Fibroblast of lung (primary cell): ENCODE data around the gene MCHR2. TPM values are rescaled to one million over a fixed set of nuclear protein-coding genes. Genes with fewer than 3 reads are reported as not detected.

Experiments used
- DNase-seq, 2 donors: peaks; one replicate each; pipeline versions ENCODE4 v3.0.0 to v3.0.0-alpha.2; 2010; ENCODE audit warnings: low read depth in 2 of 2
- H2AFZ ChIP-seq: 2 replicates; pipeline ENCODE4 v1.5.1; 2012; ENCODE audit warnings: low read length, control low read depth, inconsistent platforms
- H3K27ac ChIP-seq: 2 replicates; pipeline ENCODE4 v1.5.1; 2011; ENCODE audit warnings: low read length, control low read depth; ENCODE audit not compliant: insufficient read depth
- H3K27me3 ChIP-seq: 2 replicates; pipeline ENCODE4 v1.5.1; 2011; ENCODE audit warnings: mild to moderate bottlenecking, low read length; ENCODE audit not compliant: control insufficient read depth, insufficient read depth
- H3K36me3 ChIP-seq: 2 replicates; pipeline ENCODE4 v1.5.1; 2011; ENCODE audit warnings: low read length; ENCODE audit not compliant: control insufficient read depth, insufficient read depth
- H3K4me1 ChIP-seq: 2 replicates; pipeline ENCODE4 v1.5.1; 2011; ENCODE audit warnings: low read length; ENCODE audit not compliant: control insufficient read depth, insufficient read depth; ENCODE audit errors: extremely low read depth
- H3K4me2 ChIP-seq: 2 replicates; pipeline ENCODE4 v1.5.1; 2011; ENCODE audit warnings: low read length, control low read depth; ENCODE audit not compliant: insufficient read depth; ENCODE audit errors: extremely low read depth
- H3K4me3 ChIP-seq, 4 experiments: fragments of 200-600 bp in 1 of 4; sonication (generic) in 1 of 4; replicated peaks in 1 of 4; 2 replicates each; pipeline ENCODE4 v1.5.1; 2011 to 2016; ENCODE audit warnings: low read length in 4 of 4, low read depth in 3 of 4, mild to moderate bottlenecking in 3 of 4, control low read depth in 2 of 4, inconsistent platforms in 1 of 4, mixed read lengths in 1 of 4; ENCODE audit not compliant: insufficient read depth in 1 of 4; ENCODE audit errors: control extremely low read depth in 1 of 4
- H3K79me2 ChIP-seq: 2 replicates; pipeline ENCODE4 v1.5.1; 2012; ENCODE audit warnings: mild to moderate bottlenecking, low read length, inconsistent platforms; ENCODE audit not compliant: control insufficient read depth, insufficient read depth
- H3K9ac ChIP-seq: 2 replicates; pipeline ENCODE4 v1.5.1; 2011; ENCODE audit warnings: mild to moderate bottlenecking, low read length, control low read depth; ENCODE audit not compliant: insufficient read depth
- H3K9me3 ChIP-seq: 2 replicates; pipeline ENCODE4 v1.5.1; 2012; ENCODE audit warnings: low read depth, low read length; ENCODE audit not compliant: control insufficient read depth, insufficient read depth
- H4K20me1 ChIP-seq: 2 replicates; pipeline ENCODE4 v1.5.1; 2011; ENCODE audit warnings: low read length; ENCODE audit not compliant: control insufficient read depth, insufficient read depth; ENCODE audit errors: extremely low read depth
- CTCF ChIP-seq, 2 donors: IDR thresholded peaks in 1 of 2; conservative IDR thresholded peaks in 1 of 2; 1 replicate in 1 of 2; 2 replicates in 1 of 2; pipeline ENCODE4 v1.5.1; 2011 to 2012; ENCODE audit warnings: low read length in 2 of 2, control low read depth in 1 of 2, inconsistent platforms in 1 of 2, low read depth in 1 of 2, mild to moderate bottlenecking in 1 of 2
- EZH2 ChIP-seq: IDR thresholded peaks from 2 replicates; pipeline ENCODE4 v1.5.1; 2012; ENCODE audit warnings: low read length, control low read depth, mild to moderate bottlenecking; ENCODE audit errors: missing control alignments
- polyA plus RNA-seq, 2 donors: library from polyadenylated mRNA; depleted of rRNA in 1 of 2; stranded (reverse) in 1 of 2; unstranded in 1 of 2; fragments of >200 nt; gene quantifications; 2 replicates each; pipeline ENCODE4 v1.2.1, GENCODE V29; 2011 to 2012; ENCODE audit warnings: missing spikeins in 1 of 2
- total RNA-seq: library from RNA; depleted of rRNA; stranded (reverse); fragments of >200 nt; gene quantifications from 2 replicates; pipeline ENCODE4 v1.2.1, GENCODE V29; 2014

MCHR2 gene
- total and polyA plus RNA-seq, 2 donors (not counting 1 experiment from before 2014, with no cell fraction given) = 0.03 TPM; not detected in 1

- no peaks in the 10 kb centered on the region for H3K9me3 ChIP-seq
- H3K4me2 ChIP-seq = no peak overlapping the region
- no peaks in the 10 kb centered on the region for H3K79me2 ChIP-seq
- no peaks in the 10 kb centered on the region for H3K27me3 ChIP-seq
- H2AFZ ChIP-seq = no peak overlapping the region
- no peak for DNase-seq
- no peak overlapping the region for H3K27ac ChIP-seq
- no peak overlapping the region for H3K9ac ChIP-seq
- no peaks in the 10 kb centered on the region for H4K20me1 ChIP-seq
- TF ChIP-seq CTCF (conservative IDR thresholded peaks at IDR 0.05 in 1 of 2, IDR thresholded peaks at IDR 0.05 in 1 of 2; ENCODE audit: low read depth in 1 of 2, low read length in 2 of 2) = no peak
- no peak for TF ChIP-seq EZH2
- no peaks in the 10 kb centered on the region for H3K4me1 ChIP-seq
- no peak overlapping the region for H3K4me3 ChIP-seq
- no peaks in the 10 kb centered on the region for H3K36me3 ChIP-seq
Observed at GRCh38 chr6:99979953-99980352, 14.1 kb downstream of the MCHR2 start.

- no peaks in the 10 kb centered on the region for H4K20me1 ChIP-seq
- H3K9ac ChIP-seq = no peak overlapping the region
- H3K36me3 ChIP-seq = no peaks in the 10 kb centered on the region
- TF ChIP-seq CTCF (conservative IDR thresholded peaks at IDR 0.05 in 1 of 2, IDR thresholded peaks at IDR 0.05 in 1 of 2; ENCODE audit: low read depth in 1 of 2, low read length in 2 of 2) (no peak), EZH2 (no peak)
- DNase-seq = no peak
- H3K9me3 ChIP-seq = no peaks in the 10 kb centered on the region
- no peak overlapping the region for H2AFZ ChIP-seq
- no peak overlapping the region for H3K4me3 ChIP-seq
- H3K4me2 ChIP-seq = no peak overlapping the region
- no peak overlapping the region for H3K27ac ChIP-seq
- no peaks in the 10 kb centered on the region for H3K27me3 ChIP-seq
- H3K79me2 ChIP-seq = no peaks in the 10 kb centered on the region
- H3K4me1 ChIP-seq = no peaks in the 10 kb centered on the region
Observed at GRCh38 chr6:99967052-99967451, 27.0 kb downstream of the MCHR2 start.

- H3K79me2 ChIP-seq = no peaks in the 10 kb centered on the region
- H3K4me1 ChIP-seq = no peaks in the 10 kb centered on the region
- no peaks in the 10 kb centered on the region for H3K36me3 ChIP-seq
- no peak overlapping the region for H3K4me2 ChIP-seq
- H3K4me3 ChIP-seq = no peak overlapping the region
- no peak overlapping the region for H3K27ac ChIP-seq
- H3K9me3 ChIP-seq = no peaks in the 10 kb centered on the region
- no peak for DNase-seq
- H2AFZ ChIP-seq = no peak overlapping the region
- TF ChIP-seq EZH2 (no peak), CTCF (conservative IDR thresholded peaks at IDR 0.05 in 1 of 2, IDR thresholded peaks at IDR 0.05 in 1 of 2; ENCODE audit: low read depth in 1 of 2, low read length in 2 of 2) (no peak)
- no peaks in the 10 kb centered on the region for H3K27me3 ChIP-seq
- H4K20me1 ChIP-seq = no peaks in the 10 kb centered on the region
- no peak overlapping the region for H3K9ac ChIP-seq
Observed at GRCh38 chr6:99960027-99960426, 34.0 kb downstream of the MCHR2 start.
